Activated T-helper 2 cell treated with anti-CD3 and anti-CD28 coated beads, Interferon-gamma antibody, Interleukin-2, Interleukin-4, amounts not matched to agents 10 μg/mL and 5 μg/mL and 100 μg/mL, durations not matched to agents 14 hours and 24 hours and 36 hours (primary cell): ENCODE data around the gene PLS3. TPM values are rescaled to one million over a fixed set of nuclear protein-coding genes. Genes with fewer than 3 reads are reported as not detected.
"Not testable (repeated sequence)": the region's sequence is repeated elsewhere in the genome, so short reads cannot be mapped to it uniquely, and the experiment has no call there.

Experiments
- DNase-seq: peaks from one replicate; pipeline ENCODE4 v3.0.0; 2021; ENCODE audit warnings: low spot score
- H3K27ac Mint-ChIP-seq: one replicate; pipeline ENCODE4 v1.8.0; 2021; ENCODE audit warnings: mixed read lengths
- H3K27me3 Mint-ChIP-seq: one replicate; pipeline ENCODE4 v1.8.0; 2021; ENCODE audit warnings: low read depth, mixed read lengths
- H3K36me3 Mint-ChIP-seq: one replicate; pipeline ENCODE4 v1.8.0; 2021; ENCODE audit warnings: low read depth, mixed read lengths
- H3K4me1 Mint-ChIP-seq: one replicate; pipeline ENCODE4 v1.8.0; 2021; ENCODE audit warnings: low read depth, mixed read lengths
- H3K4me3 Mint-ChIP-seq: one replicate; pipeline ENCODE4 v1.8.0; 2021; ENCODE audit warnings: low read depth, mild to moderate bottlenecking, moderate library complexity, mixed read lengths
- H3K9me3 Mint-ChIP-seq: one replicate; pipeline ENCODE4 v1.8.0; 2021; ENCODE audit warnings: mixed read lengths
- intact Hi-C: fragments of 100-400 bp; cut with micrococcal nuclease; formaldehyde crosslinking; loops from one replicate; pipeline ENCODE4 v1.15.1; 2023
- total RNA-seq: library from RNA; stranded (reverse); gene quantifications from 2 replicates; pipeline ENCODE4 v1.2.3, GENCODE V29; 2022

Gene PLS3
- total RNA-seq, 1 donor from 2014 or later, result 5.4 TPM

DNA sequence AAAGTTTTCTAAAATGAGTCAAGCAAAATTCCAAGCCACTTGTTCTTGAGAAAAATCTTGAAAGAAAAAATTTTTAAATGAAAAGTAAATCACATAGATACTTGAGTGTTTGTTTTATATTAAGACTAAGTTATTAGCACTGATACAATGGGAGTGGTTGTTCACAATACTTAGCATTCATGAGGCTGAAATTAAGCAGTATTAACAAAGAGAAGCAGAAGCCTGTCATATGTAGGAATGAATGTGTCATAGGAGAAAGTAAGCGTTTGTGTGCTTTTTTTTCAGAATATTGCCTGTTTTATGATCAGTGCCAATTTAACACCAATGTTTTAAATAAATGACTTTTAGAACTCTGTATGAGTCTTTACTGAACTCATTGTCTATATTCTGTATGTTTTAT is 37.6 kb downstream of the PLS3 start:
- Mint-ChIP-seq H3K4me3 (no peak overlapping the region), H3K36me3 (no peaks in the 10 kb centered on the region), H3K4me1 (no peaks in the 10 kb centered on the region), H3K9me3 (no peaks in the 10 kb centered on the region), H3K27me3 (no peaks in the 10 kb centered on the region), H3K27ac (no peak overlapping the region)
- intact Hi-C loops, result no loop called here
- no peak for DNase-seq

DNA sequence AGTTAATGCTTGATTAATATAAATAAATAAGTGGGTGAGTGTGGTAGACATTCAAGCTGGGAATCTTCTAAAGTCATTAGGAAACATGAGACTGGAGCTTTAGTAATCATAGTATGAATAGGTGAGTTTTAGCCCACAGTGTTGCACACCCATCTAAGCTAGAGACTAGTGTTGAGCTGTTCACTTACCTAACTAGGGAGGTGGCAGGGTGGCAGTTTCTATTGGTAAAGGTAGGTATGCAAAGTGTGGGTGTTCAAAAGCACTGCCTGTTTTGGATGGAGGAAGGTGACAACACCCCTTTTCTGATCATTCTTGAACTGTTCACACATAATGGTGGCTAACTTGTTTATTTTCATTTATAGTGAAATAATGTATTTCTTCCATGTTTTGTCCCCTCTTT is 41.3 kb downstream of the PLS3 start:
- Mint-ChIP-seq H3K36me3 (no peaks in the 10 kb centered on the region), H3K9me3 (no peaks in the 10 kb centered on the region), H3K27ac (no peak overlapping the region), H3K27me3 (no peaks in the 10 kb centered on the region), H3K4me3 (no peak overlapping the region), H3K4me1 (no peaks in the 10 kb centered on the region)
- DNase-seq, result no peak
- intact Hi-C loops, result no loop called here

DNA sequence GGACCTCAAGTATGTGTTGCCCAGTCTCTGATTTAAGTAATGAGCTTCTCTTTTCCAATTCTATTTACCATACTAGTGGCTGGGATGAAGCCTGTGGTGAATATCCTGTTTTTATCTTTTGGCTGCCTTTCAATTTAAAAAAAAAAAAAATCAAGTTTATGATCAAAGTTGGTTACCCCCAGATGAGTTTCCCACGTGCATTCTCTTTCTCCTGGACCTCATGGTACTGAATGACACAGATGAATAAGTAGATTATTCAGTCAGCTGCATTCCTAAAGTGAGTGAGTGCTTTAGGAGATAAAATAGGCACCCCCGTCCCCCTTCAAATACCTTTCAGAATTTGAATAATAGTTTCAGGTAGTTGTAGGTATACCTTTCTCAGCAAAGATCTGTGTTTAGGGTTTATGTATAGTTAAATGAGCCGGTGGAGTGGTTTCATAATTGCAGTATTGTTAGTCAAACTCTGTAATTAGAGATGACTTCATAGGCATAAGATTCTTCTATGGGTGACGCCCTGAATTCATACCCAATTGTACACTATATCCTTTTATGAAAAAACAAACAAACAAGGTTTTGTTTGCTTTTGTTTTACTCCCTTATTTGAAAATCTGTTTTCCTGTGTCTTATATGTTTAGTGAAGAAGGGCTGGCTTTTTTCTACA is 41.9 kb downstream of the PLS3 start:
- intact Hi-C loops, result no loop called here
- Mint-ChIP-seq H3K27me3 (no peaks in the 10 kb centered on the region), H3K9me3 (no peaks in the 10 kb centered on the region), H3K36me3 (no peaks in the 10 kb centered on the region), H3K4me1 (no peaks in the 10 kb centered on the region), H3K27ac (no peak overlapping the region), H3K4me3 (no peak overlapping the region)
- no peak for DNase-seq

DNA sequence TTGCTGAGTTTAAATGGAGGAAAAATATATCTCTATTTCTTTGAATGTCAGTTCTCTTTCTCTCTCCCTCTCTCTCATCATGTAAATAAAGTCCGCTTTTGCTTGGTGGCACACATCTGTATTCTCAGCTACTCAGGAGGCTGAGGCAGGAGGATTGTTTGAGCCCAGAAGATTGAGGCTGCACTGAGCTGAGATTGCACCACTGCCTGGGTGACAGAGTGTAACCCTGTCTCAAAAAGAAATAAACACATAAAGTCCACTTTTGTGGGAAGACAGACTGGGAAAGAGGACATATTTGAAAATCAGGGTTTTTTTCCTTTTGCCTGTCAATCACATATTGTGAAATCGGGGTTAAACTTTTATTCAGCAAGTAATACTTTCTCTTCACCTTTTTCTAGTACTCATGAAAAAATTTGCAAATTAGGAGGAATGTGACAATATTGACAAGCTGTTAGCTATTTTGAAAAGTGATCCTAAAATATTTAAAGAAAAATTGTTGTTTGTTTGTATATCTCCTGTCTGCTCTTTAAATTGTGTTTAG is 42.6 kb downstream of the PLS3 start:
- H3K4me1 Mint-ChIP-seq, result no peaks in the 10 kb centered on the region
- DNase-seq, result no peak

DNA sequence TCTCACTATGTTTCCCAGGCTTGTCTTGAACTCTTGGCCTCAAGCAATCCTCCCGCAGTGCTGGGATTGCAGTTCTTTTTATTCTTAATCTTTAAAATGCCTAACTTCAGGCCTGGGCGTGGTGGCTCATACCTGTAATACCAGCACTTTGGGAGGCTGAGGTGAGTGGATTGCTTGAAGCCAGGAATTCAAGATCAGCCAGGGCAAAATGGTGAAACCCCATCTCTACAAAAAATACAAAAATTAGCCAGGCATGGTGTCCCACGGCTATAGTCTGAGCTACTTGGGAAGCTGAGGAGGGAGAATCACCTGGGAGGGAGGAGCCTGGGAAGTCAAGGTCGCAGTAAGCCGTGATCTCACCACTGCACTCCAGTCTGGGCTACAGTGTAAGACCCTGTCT is 45.9 kb downstream of the PLS3 start:
- no peaks in the 10 kb centered on the region for H3K27me3 Mint-ChIP-seq
- H3K4me1 Mint-ChIP-seq, result no peaks in the 10 kb centered on the region
- no peak overlapping the region for H3K4me3 Mint-ChIP-seq
- intact Hi-C loops, result no loop called here
- no peak for DNase-seq
- no peaks in the 10 kb centered on the region for H3K9me3 Mint-ChIP-seq
- no peaks in the 10 kb centered on the region for H3K36me3 Mint-ChIP-seq
- H3K27ac Mint-ChIP-seq, result no peak overlapping the region

More for the DNA sequence above, 42.6 kb downstream of the PLS3 start:
- no peak overlapping the region for H3K4me3 Mint-ChIP-seq
- intact Hi-C loops, result no loop called here
- no peaks in the 10 kb centered on the region for H3K9me3 Mint-ChIP-seq
- no peaks in the 10 kb centered on the region for H3K27me3 Mint-ChIP-seq
- no peaks in the 10 kb centered on the region for H3K36me3 Mint-ChIP-seq
- H3K27ac Mint-ChIP-seq, result no peak overlapping the region

DNA sequence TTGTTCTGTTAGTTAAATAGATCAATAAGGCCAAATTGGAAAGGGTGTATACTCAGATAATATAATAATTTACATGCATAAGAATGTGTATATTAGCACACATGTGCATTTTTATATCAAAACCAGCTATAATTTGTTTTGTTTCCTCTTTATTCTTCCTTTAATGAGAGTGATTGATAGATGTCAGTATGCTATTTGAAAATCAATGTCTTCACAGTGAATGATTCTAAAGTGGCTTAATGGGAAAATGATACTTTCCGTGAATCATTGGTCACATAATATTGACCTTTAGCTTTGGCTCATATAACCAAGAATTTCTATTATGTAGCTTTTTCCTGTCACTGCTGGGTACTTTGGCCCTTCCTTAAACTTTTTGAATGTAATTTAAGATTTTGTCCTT is 48.6 kb downstream of the PLS3 start:
- no peaks in the 10 kb centered on the region for H3K36me3 Mint-ChIP-seq
- intact Hi-C loops, result no loop called here
- no peaks in the 10 kb centered on the region for H3K4me1 Mint-ChIP-seq
- DNase-seq, result no peak
- H3K27me3 Mint-ChIP-seq, result no peaks in the 10 kb centered on the region
- no peak overlapping the region for H3K4me3 Mint-ChIP-seq
- H3K9me3 Mint-ChIP-seq, result no peaks in the 10 kb centered on the region
- H3K27ac Mint-ChIP-seq, result no peak overlapping the region

DNA sequence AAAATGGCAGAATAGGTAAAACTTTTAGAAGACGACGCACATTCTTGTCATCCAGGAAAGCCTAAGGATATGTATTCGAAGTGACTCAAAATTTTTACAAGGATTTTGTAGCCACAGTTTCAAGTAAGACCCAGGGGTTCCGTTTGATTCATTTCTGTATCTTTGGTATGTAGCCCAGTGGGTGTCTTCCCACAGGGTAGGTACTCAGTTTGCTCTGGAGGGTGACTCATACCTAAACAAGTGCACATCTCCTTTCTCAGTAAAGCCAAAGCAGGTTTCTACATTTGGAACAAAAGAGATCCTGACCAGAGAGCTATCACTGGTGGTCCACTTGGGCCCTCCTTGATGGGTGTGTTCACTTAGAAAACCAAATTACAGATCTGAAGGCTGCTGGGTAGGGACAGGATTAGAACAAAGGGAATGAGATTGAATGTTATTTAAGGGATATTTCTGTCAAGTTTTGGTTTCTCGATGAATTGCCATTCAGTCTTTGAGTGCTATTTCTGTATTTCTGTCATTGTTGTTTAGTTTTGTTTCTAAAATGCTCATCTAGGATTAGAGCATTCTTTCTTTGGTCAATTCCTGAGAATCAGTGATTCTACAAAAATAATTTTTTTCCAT is 56.1 kb downstream of the PLS3 start:
- Mint-ChIP-seq H3K9me3 (no peaks in the 10 kb centered on the region), H3K4me1 (peaks cover 19% of the 10 kb centered on the region), H3K4me3 (no peak overlapping the region), H3K27ac (peak overlapping the region; percentile 21), H3K27me3 (peaks cover 4% of the 10 kb centered on the region), H3K36me3 (no peaks in the 10 kb centered on the region)
- intact Hi-C loops, result loop anchor here (1.0 kb wide), 1 partner anchor 38 kb away; no protein-coding TSS in a partner anchor
- DNase-seq, result no peak

DNA sequence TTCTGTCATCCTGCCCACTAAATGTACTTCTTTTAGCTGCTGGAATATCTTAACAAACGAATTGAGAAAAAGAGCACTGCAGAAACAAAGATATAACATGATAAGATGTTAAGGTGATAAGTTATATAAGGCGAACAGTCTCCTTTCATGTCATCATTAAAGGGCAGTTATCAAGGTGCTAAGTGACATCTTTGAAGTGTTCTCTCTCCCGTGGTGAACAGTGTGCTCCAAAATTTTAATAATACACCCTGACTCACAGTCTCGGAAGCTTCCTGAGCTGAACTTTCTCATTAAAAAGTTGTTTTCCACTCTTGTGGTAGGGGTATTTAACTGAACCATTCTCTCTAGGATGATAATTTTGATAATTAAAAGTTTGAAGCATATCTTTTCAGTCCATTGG is 61.6 kb downstream of the PLS3 start:
- Mint-ChIP-seq H3K27me3 (peaks cover 4% of the 10 kb centered on the region), H3K36me3 (no peaks in the 10 kb centered on the region), H3K4me3 (no peak overlapping the region), H3K4me1 (peaks cover 4% of the 10 kb centered on the region), H3K9me3 (no peaks in the 10 kb centered on the region), H3K27ac (no peak overlapping the region)
- intact Hi-C loops, result no loop called here
- DNase-seq, result no peak

DNA sequence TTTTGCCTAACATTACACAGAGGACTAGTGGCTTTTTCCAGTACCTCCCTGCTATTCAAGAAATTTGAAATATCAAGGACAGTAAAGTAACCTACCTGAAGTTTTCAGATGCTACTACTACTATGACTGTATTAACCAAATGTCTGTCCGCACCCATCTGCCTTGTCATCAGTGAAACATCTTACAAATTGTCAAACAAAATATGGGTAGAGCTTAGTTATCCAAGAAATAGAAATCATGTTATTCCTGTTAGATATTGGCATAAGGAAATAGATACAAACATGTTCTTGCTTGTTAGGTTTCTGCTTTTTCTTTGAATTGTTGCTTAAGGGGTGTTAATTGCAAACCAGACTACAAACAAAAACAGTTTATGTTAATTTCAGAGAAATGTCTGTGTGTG is 63.9 kb downstream of the PLS3 start:
- Mint-ChIP-seq H3K36me3 (no peaks in the 10 kb centered on the region), H3K4me1 (no peaks in the 10 kb centered on the region), H3K9me3 (no peaks in the 10 kb centered on the region), H3K27me3 (peaks cover 4% of the 10 kb centered on the region), H3K27ac (no peak overlapping the region), H3K4me3 (no peak overlapping the region)
- intact Hi-C loops, result no loop called here
- no peak for DNase-seq

DNA sequence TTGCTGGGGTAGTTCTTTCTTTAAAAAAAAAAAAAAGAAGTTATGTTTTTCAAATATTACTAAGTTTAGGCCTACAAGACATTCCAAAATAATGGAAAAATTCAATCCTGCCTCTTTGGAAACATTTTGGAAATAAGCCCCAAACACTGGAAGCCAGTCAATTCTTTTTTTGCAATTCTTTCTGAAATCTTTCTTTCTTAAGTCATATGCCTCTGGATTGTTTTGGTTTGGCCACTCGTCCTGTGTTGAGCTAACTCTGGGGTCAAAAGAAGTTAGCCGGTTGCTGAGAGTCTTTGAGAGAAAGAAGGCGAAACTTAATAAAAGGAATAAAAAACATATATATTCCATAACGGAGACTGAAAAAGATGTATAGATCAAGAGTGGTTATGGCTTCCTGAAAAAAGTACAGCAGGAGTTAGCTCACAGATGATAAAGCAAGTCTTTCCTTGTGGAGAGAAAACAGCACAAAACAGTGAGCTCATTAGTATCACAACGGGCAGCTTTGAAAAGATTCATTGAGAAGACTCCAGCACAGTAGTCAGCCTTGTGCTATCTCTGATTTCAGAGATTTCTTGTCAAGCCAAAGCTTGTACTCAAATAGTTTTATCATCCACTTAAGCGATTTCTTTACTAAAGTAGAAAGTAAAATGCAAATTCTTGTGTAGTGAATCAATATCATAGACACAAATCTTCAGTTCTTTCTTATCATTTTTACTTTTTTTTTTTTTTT is 64.8 kb downstream of the PLS3 start:
- no peaks in the 10 kb centered on the region for H3K4me1 Mint-ChIP-seq

DNA sequence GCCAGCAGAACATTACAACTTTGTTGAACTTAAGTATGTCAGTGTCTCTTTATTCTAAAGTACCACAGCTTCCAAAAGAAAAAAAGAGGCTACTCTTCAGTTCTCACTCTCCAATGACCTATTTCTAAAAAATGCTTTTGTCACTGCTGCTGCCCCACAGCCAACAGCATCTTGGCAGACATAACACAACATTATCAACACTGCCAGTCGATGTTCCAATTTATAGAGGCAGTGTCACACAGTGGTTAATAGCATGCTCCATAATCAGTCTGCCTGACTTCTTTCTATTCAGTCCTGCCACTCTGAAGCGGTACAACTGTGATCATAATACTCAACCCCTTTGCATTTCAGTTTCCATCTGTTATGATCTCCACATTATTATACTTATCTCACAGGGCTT is 69.2 kb downstream of the PLS3 start:
- Mint-ChIP-seq H3K4me3 (no peak overlapping the region), H3K36me3 (no peaks in the 10 kb centered on the region), H3K27me3 (no peaks in the 10 kb centered on the region), H3K9me3 (no peaks in the 10 kb centered on the region), H3K4me1 (no peaks in the 10 kb centered on the region), H3K27ac (no peak overlapping the region)
- intact Hi-C loops, result no loop called here
- no peak for DNase-seq

More for the DNA sequence above, 64.8 kb downstream of the PLS3 start:
- no peaks in the 10 kb centered on the region for H3K9me3 Mint-ChIP-seq
- intact Hi-C loops, result no loop called here
- no peak for DNase-seq
- no peak overlapping the region for H3K27ac Mint-ChIP-seq
- no peaks in the 10 kb centered on the region for H3K27me3 Mint-ChIP-seq
- H3K4me3 Mint-ChIP-seq, result no peak overlapping the region
- no peaks in the 10 kb centered on the region for H3K36me3 Mint-ChIP-seq

DNA sequence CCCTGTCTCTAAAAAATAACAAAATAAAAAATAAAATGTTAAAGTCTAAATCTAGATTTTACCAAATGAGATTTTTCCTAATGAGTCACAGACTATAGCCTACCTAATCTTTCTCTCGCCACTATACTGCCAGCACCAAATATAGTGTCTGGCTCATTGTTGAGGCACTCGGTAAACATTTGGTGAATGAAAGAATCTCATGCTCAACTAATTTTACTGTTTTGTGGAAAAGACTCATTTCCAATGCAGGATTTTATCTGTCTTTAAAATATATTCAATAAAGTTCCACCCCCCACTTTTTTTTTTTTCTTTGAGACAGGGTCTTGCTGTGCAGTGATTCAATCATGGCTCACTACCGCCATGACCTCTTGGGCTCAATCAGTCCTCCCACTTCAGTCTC is 71.5 kb downstream of the PLS3 start:
- Mint-ChIP-seq H3K27me3 (no peaks in the 10 kb centered on the region), H3K27ac (no peak overlapping the region), H3K9me3 (no peaks in the 10 kb centered on the region), H3K4me3 (no peak overlapping the region), H3K36me3 (no peaks in the 10 kb centered on the region), H3K4me1 (no peaks in the 10 kb centered on the region)
- intact Hi-C loops, result no loop called here
- no peak for DNase-seq

DNA sequence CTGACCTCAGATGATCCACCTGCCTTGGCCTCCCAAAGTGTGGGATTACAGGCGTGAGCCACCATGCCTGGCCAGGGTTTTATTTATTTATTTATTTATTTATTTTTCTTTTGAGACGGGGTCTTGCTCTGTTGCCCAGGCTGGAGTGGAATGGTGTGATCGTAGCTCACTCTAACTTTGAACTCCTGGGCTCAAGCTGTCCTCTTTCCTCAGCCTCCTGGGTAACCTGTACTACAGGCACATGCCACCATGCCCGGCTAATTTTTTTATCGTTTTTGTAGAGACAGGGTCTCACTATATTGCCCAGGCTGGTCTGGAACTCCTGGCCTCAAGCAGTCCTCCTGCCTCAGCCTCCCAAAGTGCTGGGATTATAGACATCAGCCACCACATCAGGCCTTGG is 72.4 kb downstream of the PLS3 start:
- H3K36me3 Mint-ChIP-seq, H3K4me3 Mint-ChIP-seq, H3K9me3 Mint-ChIP-seq, DNase-seq, intact Hi-C loops, H3K27ac Mint-ChIP-seq, H3K4me1 Mint-ChIP-seq, H3K27me3 Mint-ChIP-seq: not testable (repeated sequence)
